Esophagus squamous epithelium (tissue), 5 donors: ENCODE data around the gene WDR77. TPM values are rescaled to one million over a fixed set of nuclear protein-coding genes. Genes with fewer than 3 reads are reported as not detected.

ENCODE experiments used
- DNase-seq: peaks from one replicate; lab custom pipeline; 2025; lab: John Stamatoyannopoulos, UW
- H3K27ac ChIP-seq, 4 donors: fragments of 200-600 bp; sonication (generic); one replicate each; pipeline ENCODE4 v1.5.1; 2016 to 2019; ENCODE audit warnings: mild to moderate bottlenecking in 1 of 4
- H3K27me3 ChIP-seq, 4 donors: fragments of 200-600 bp; sonication (generic); 1 replicate in 3 of 4; 2 replicates in 1 of 4; pipeline versions ENCODE4 v1.5.1 to v1.6.0; 2017 to 2021; ENCODE audit warnings: antibody characterized with exemption in 1 of 4
- H3K36me3 ChIP-seq, 3 donors: fragments of 200-600 bp; sonication (generic); one replicate each; pipeline ENCODE4 v1.5.1; 2016 to 2019
- H3K4me1 ChIP-seq, 3 donors: fragments of 200-600 bp; sonication (generic); one replicate each; pipeline ENCODE4 v1.5.1; 2017 to 2019
- H3K4me3 ChIP-seq, 4 donors: fragments of 200-600 bp; sonication (generic); 1 replicate in 3 of 4; 2 replicates in 1 of 4; pipeline ENCODE4 v1.5.1; 2016 to 2019; ENCODE audit warnings: mild to moderate bottlenecking in 2 of 4, moderate library complexity in 1 of 4
- H3K9me3 ChIP-seq, 3 donors: fragments of 200-600 bp; sonication (generic); one replicate each; pipeline ENCODE4 v1.5.1; 2016 to 2019
- POLR2A ChIP-seq, 4 donors: fragments of 450-650 bp; IDR thresholded peaks; one replicate each; pipeline ENCODE4 v1.6.1; 2017; ENCODE audit warnings: antibody characterized with exemption in 4 of 4, mild to moderate bottlenecking in 4 of 4, moderate library complexity in 3 of 4
- WGBS, 2 donors: methylation state at CpG; one replicate each; pipeline ENCODE4 v1.1.5; 2018; 5-methylcytosine and 5-hydroxymethylcytosine counted together
- intact Hi-C: fragments of 100-400 bp; cut with DNase I; formaldehyde crosslinking; loops from one replicate; pipeline ENCODE4 v1.15.0; 2022
- total RNA-seq, 4 donors: library from RNA; depleted of rRNA; stranded (reverse); fragments of >200 nt; gene quantifications; one replicate each; pipeline ENCODE4 v1.1.0, GENCODE V29; 2016
- TF ChIP-seq, protein P1 (sequence below), 6 experiments: fragments of 450-650 bp in 4 of 6; fragments of 200-600 bp in 2 of 6; sonication (generic) in 2 of 6; IDR thresholded peaks; one replicate each; pipeline ENCODE4 v1.5.1; 2016 to 2019; ENCODE audit warnings: antibody characterized with exemption in 6 of 6, mild to moderate bottlenecking in 4 of 6, moderate library complexity in 4 of 6
- donor health status: DM: yes; HTN: yes; CAD: no.

The WDR77 gene
- total RNA-seq, 4 donors from 2014 or later: 28.7 to 44.3 (median 38.7) TPM

DNA sequence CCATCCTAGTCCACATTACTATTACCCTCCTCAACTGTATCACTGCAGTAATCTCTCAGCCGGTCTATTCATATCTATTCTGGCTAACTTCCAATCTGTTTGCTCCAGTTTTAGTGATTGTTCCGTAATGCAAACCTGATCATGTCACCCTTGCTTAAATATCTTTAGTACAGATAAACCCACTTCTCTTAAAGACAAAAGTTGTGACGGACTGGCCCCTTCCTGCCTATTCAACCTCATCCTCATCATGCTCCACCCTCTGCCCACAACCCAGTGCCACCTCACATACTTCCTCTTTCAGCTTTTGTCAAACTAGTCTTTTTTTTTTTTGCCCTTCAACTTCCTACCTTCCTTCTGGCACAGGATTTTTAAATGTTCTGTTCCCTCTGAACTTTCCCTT is 22.0 kb upstream of the WDR77 start:
- intact Hi-C loops: no loop called here
- H3K27me3 ChIP-seq: no peaks in the 10 kb centered on the region
- DNase-seq: peak; percentile 41

DNA sequence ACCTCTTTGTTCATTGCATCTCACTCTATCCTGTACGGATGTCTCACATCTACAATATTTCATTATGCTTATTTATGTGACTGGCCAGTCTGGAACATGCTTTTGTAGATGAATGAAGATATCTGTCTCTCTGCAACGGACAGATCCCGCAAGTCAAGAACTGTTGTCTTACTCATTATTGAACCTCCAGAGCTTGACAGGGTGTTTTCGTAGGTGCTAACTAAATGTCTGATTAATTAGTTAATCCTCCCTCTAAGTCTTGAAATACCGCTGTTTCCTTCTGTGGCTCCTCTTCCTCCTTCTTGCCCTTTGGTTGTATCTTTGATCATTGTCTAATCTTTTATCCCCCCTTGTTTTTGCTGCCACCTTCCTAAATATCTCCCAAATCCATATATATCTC is 21.5 kb upstream of the WDR77 start:
- 80% methylated on average over 5 of the region's 5 CpGs for WGBS, 2 donors
- TF ChIP-seq, protein P1, sequence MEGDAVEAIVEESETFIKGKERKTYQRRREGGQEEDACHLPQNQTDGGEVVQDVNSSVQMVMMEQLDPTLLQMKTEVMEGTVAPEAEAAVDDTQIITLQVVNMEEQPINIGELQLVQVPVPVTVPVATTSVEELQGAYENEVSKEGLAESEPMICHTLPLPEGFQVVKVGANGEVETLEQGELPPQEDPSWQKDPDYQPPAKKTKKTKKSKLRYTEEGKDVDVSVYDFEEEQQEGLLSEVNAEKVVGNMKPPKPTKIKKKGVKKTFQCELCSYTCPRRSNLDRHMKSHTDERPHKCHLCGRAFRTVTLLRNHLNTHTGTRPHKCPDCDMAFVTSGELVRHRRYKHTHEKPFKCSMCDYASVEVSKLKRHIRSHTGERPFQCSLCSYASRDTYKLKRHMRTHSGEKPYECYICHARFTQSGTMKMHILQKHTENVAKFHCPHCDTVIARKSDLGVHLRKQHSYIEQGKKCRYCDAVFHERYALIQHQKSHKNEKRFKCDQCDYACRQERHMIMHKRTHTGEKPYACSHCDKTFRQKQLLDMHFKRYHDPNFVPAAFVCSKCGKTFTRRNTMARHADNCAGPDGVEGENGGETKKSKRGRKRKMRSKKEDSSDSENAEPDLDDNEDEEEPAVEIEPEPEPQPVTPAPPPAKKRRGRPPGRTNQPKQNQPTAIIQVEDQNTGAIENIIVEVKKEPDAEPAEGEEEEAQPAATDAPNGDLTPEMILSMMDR (IDR thresholded peaks at IDR 0.05): no peak
- no peak for TF ChIP-seq POLR2A (IDR thresholded peaks at IDR 0.05)
- intact Hi-C loops: no loop called here

More for the DNA sequence above, 22.0 kb upstream of the WDR77 start:
- Histone ChIP-seq H3K4me3 (no peak overlapping the region), H3K9me3 (no peaks in the 10 kb centered on the region), H3K4me1 (peaks cover 0 to 25% (median 2%) of the 10 kb centered on the region in 3 donors), H3K27ac (peak overlapping the region; percentile 36 to 72 (median 57)), H3K36me3 (peaks cover 0 to 56% (median 0%) of the 10 kb centered on the region in 3 donors)
- 60 to 76% methylated on average over 3 of the region's 3 CpGs for WGBS, 2 donors
- TF ChIP-seq, protein P1 (IDR thresholded peaks at IDR 0.05): no peak
- TF ChIP-seq POLR2A (IDR thresholded peaks at IDR 0.05): peak in 1 of 4 donors; percentile 30

DNA sequence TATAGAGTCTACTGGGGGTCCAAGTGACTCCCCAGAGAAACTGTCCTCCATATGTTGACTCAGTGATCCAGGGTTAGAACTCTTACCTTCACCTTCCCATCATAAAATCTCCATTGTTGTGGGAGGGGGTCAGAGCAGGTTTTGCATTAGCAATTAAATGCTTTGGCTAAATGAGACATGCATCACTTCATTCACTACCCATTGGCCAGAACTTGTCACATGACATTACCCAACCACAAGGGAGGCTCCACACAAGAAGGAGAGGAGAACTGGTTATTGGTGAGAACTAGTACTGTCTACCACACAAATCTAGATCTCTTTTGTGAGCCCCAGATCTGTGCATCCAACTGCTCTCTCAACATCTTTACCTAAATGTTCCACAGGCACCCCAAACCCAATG is 20.5 kb upstream of the WDR77 start:
- intact Hi-C loops: no loop called here
- TF ChIP-seq, protein P1 (IDR thresholded peaks at IDR 0.05): no peak
- TF ChIP-seq POLR2A (IDR thresholded peaks at IDR 0.05): no peak
- Histone ChIP-seq H3K4me1 (peaks cover 0 to 22% (median 2%) of the 10 kb centered on the region in 3 donors), H3K4me3 (no peak overlapping the region), H3K36me3 (peaks cover 0 to 66% (median 0%) of the 10 kb centered on the region in 3 donors), H3K27ac (no peak overlapping the region), H3K9me3 (no peaks in the 10 kb centered on the region), H3K27me3 (no peaks in the 10 kb centered on the region)
- no peak for DNase-seq

More for the DNA sequence above, 21.5 kb upstream of the WDR77 start:
- H3K27me3 ChIP-seq: no peaks in the 10 kb centered on the region
- peaks cover 0 to 60% (median 0%) of the 10 kb centered on the region in 3 donors for H3K36me3 ChIP-seq
- H3K4me1 ChIP-seq: peaks cover 0 to 22% (median 2%) of the 10 kb centered on the region in 3 donors
- no peak for DNase-seq
- H3K27ac ChIP-seq: peak overlapping the region in 2 of 4 donors; percentile 62 to 72
- H3K9me3 ChIP-seq: no peaks in the 10 kb centered on the region
- no peak overlapping the region for H3K4me3 ChIP-seq

DNA sequence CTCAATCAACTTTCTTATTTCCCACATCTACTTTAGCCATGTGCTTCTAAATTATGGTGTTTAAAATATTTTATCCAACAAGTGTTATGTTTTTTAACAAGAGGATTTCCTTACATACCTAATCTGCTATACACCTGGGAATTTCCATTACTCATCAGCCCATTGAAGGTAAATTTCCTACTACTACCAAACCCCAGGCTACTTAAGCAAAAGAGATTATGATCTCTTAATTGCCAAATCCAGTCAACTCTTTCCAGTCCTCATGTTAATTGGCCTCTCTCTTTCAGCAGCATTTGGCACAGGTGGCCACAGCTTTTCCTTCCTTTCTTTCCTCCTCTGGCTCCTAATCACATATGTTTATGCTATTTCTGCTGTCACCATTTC is 19.7 kb upstream of the WDR77 start:
- Histone ChIP-seq H3K27ac (no peak overlapping the region), H3K27me3 (no peaks in the 10 kb centered on the region), H3K36me3 (peaks cover 0 to 73% (median 0%) of the 10 kb centered on the region in 3 donors), H3K4me1 (peaks cover 0 to 21% (median 0%) of the 10 kb centered on the region in 3 donors), H3K4me3 (no peak overlapping the region), H3K9me3 (no peaks in the 10 kb centered on the region)
- TF ChIP-seq, protein P1 (IDR thresholded peaks at IDR 0.05): no peak
- no peak for TF ChIP-seq POLR2A (IDR thresholded peaks at IDR 0.05)
- intact Hi-C loops: no loop called here
- DNase-seq: no peak

DNA sequence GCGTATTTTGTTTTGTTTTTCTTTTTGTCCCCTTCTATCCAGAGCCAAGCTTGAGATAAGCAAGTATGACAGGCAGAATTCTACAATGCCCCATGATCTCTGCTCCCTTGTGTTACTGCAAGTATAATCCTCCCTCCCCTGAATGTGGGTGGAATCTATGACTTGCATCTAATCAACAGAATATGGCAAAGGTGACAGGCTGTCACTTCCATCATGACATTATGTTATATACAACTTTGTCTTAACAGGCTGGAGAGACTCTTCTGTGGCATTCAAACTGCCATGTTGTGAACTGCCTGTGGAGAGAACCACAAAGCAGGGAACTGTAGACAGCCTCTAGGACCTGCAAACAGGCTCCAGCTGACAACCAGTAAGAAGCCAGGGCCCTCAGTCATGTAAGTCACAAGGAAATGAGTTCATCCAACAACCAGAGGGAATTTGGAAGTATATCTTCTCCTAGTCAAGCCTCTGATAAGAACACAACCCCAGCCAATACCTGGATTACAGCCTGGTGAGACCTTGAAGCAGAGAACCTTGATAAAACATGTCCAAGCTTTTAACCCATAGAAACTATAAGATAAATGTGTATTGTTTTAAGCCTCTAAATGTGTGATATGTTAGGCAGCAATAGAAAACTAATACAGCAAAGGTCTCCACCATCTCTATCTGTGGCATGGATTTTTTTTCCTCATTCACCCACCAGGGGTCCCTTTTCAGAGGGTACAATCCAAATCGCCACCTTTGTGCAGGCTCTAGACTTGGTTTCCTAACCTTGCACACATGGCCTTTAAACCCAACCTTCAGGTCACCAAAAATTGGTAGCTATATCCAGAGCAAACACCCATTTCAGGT is 19.0 kb upstream of the WDR77 start:
- DNase-seq: no peak
- Histone ChIP-seq H3K4me3 (no peak overlapping the region), H3K4me1 (peaks cover 0 to 18% (median 0%) of the 10 kb centered on the region in 3 donors), H3K9me3 (no peaks in the 10 kb centered on the region), H3K36me3 (peaks cover 0 to 75% (median 0%) of the 10 kb centered on the region in 3 donors), H3K27ac (no peak overlapping the region), H3K27me3 (no peaks in the 10 kb centered on the region)
- intact Hi-C loops: no loop called here
- TF ChIP-seq, protein P1 (IDR thresholded peaks at IDR 0.05): no peak
- no peak for TF ChIP-seq POLR2A (IDR thresholded peaks at IDR 0.05)
- 93 to 95% methylated on average over 2 of the region's 2 CpGs for WGBS, 2 donors
